ENCODE results near the gene EPHA3.

The EPHA3 gene

DNA sequence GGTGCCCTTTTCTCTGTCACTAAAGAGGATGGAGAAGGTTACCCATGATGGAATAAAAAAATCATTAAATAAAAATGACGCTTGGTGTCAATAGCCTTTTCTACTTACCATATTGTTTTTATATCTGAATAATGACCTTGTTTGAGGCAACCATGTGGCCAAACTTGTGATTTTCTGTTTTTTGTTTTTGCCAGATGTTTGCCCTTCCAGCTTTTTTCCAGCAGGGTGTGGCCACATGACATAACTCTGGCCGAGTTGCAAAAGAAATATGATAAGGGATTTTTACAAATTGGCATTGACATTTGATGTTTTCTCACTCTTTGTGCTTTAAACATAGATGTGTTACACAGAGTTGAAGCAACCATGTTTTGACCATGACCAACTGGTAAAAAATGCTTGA lies 39.7 kb upstream of the EPHA3 start:
- ATAC-seq = no peak
- TF ChIP-seq ISL1 (CRISPR knock-in tag; IDR thresholded peaks at IDR 0.05) = no peak
- TF ChIP-seq CSRNP3 (CRISPR knock-in tag; IDR thresholded peaks at IDR 0.05) = no peak
- TF ChIP-seq, protein P1, sequence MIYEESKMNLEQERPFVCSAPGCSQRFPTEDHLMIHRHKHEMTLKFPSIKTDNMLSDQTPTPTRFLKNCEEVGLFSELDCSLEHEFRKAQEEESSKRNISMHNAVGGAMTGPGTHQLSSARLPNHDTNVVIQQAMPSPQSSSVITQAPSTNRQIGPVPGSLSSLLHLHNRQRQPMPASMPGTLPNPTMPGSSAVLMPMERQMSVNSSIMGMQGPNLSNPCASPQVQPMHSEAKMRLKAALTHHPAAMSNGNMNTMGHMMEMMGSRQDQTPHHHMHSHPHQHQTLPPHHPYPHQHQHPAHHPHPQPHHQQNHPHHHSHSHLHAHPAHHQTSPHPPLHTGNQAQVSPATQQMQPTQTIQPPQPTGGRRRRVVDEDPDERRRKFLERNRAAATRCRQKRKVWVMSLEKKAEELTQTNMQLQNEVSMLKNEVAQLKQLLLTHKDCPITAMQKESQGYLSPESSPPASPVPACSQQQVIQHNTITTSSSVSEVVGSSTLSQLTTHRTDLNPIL (CRISPR knock-in tag; IDR thresholded peaks at IDR 0.05; ENCODE audit: low read depth) = no peak
- no peak for TF ChIP-seq ZFP3 (CRISPR knock-in tag; IDR thresholded peaks at IDR 0.05)
- no peak for TF ChIP-seq ZC3H10 (CRISPR knock-in tag; IDR thresholded peaks at IDR 0.05)
- no peak for TF ChIP-seq OSR1 (CRISPR knock-in tag; IDR thresholded peaks at IDR 0.05)
- no peak for TF ChIP-seq ESRRG (CRISPR knock-in tag; IDR thresholded peaks at IDR 0.05)
- TF ChIP-seq, protein P2, sequence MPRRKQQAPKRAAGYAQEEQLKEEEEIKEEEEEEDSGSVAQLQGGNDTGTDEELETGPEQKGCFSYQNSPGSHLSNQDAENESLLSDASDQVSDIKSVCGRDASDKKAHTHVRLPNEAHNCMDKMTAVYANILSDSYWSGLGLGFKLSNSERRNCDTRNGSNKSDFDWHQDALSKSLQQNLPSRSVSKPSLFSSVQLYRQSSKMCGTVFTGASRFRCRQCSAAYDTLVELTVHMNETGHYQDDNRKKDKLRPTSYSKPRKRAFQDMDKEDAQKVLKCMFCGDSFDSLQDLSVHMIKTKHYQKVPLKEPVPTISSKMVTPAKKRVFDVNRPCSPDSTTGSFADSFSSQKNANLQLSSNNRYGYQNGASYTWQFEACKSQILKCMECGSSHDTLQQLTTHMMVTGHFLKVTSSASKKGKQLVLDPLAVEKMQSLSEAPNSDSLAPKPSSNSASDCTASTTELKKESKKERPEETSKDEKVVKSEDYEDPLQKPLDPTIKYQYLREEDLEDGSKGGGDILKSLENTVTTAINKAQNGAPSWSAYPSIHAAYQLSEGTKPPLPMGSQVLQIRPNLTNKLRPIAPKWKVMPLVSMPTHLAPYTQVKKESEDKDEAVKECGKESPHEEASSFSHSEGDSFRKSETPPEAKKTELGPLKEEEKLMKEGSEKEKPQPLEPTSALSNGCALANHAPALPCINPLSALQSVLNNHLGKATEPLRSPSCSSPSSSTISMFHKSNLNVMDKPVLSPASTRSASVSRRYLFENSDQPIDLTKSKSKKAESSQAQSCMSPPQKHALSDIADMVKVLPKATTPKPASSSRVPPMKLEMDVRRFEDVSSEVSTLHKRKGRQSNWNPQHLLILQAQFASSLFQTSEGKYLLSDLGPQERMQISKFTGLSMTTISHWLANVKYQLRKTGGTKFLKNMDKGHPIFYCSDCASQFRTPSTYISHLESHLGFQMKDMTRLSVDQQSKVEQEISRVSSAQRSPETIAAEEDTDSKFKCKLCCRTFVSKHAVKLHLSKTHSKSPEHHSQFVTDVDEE (CRISPR knock-in tag; IDR thresholded peaks at IDR 0.05) = no peak
- no peak for TF ChIP-seq GLIS3 (CRISPR knock-in tag; IDR thresholded peaks at IDR 0.05)
- no peak for TF ChIP-seq ZNF8 (CRISPR knock-in tag; IDR thresholded peaks at IDR 0.05)
- TF ChIP-seq BACH2 (CRISPR knock-in tag; IDR thresholded peaks at IDR 0.05; ENCODE audit: borderline replicate concordance) = no peak
- no peak for TF ChIP-seq PPARA (CRISPR knock-in tag; IDR thresholded peaks at IDR 0.05; ENCODE audit: borderline replicate concordance)
- TF ChIP-seq POU6F1 (CRISPR knock-in tag; IDR thresholded peaks at IDR 0.05; ENCODE audit: borderline replicate concordance, low read depth) = no peak
- TF ChIP-seq ZFP30 (CRISPR knock-in tag; IDR thresholded peaks at IDR 0.05) = no peak
- no peak for TF ChIP-seq TOX (CRISPR knock-in tag; IDR thresholded peaks at IDR 0.05; ENCODE audit: borderline replicate concordance)
- no peak for TF ChIP-seq TCF4 (CRISPR knock-in tag; IDR thresholded peaks at IDR 0.05; ENCODE audit: borderline replicate concordance)

DNA sequence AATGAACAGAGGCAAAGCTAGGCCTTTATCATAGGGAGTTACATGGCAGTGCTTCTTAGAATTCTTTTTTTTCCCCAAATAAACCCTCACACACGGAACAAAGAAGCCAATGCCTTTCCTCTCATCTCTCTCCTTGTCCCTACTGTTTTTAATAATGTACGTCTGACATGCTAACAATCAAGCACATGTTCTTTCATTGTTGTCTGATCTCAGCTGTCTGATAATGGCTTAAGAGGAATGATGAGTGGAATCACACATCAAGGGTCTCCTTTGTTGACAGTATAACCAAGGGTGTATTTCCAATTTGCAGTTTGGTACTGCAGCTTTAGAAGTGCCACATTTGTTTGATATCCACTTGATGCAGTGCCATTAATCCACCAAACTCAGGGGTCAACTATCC lies 34.8 kb upstream of the EPHA3 start:
- TF ChIP-seq OSR1 (CRISPR knock-in tag; IDR thresholded peaks at IDR 0.05) (no peak), GLIS3 (CRISPR knock-in tag; IDR thresholded peaks at IDR 0.05) (no peak), ARNTL (CRISPR knock-in tag; IDR thresholded peaks at IDR 0.05; ENCODE audit: borderline replicate concordance, low read depth) (no peak), BACH2 (CRISPR knock-in tag; IDR thresholded peaks at IDR 0.05; ENCODE audit: borderline replicate concordance) (no peak)
- ATAC-seq = no peak

DNA sequence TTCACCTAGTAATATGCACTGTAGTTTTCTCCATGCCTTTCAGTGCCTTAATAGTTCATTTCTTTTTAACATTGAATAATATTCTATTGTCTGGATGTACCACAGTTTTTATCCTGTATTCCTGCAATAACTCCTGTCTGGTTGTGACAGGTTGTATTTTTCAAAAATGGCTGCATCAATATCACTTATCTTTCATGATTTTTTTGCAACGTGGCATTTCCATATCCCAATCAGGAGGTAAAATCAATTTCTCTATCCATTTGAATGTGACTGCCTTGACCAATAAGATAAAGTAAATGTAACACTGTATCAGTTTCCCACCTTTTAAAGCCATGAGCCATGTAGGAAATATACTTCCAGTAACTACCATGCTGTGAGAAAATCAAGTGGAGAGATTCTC lies 27.5 kb upstream of the EPHA3 start:
- no peak for ATAC-seq

More for the DNA sequence above, 27.5 kb upstream of the EPHA3 start:
- no peak for TF ChIP-seq RARB (CRISPR knock-in tag; IDR thresholded peaks at IDR 0.05)
- no peak for TF ChIP-seq ZFP3 (CRISPR knock-in tag; IDR thresholded peaks at IDR 0.05)
- TF ChIP-seq SNAI2 (CRISPR knock-in tag; IDR thresholded peaks at IDR 0.05) = no peak
- TF ChIP-seq, protein P3, sequence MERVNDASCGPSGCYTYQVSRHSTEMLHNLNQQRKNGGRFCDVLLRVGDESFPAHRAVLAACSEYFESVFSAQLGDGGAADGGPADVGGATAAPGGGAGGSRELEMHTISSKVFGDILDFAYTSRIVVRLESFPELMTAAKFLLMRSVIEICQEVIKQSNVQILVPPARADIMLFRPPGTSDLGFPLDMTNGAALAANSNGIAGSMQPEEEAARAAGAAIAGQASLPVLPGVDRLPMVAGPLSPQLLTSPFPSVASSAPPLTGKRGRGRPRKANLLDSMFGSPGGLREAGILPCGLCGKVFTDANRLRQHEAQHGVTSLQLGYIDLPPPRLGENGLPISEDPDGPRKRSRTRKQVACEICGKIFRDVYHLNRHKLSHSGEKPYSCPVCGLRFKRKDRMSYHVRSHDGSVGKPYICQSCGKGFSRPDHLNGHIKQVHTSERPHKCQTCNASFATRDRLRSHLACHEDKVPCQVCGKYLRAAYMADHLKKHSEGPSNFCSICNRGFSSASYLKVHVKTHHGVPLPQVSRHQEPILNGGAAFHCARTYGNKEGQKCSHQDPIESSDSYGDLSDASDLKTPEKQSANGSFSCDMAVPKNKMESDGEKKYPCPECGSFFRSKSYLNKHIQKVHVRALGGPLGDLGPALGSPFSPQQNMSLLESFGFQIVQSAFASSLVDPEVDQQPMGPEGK (CRISPR knock-in tag; IDR thresholded peaks at IDR 0.05; ENCODE audit: borderline replicate concordance) = no peak
- no peak for TF ChIP-seq TCF4 (CRISPR knock-in tag; IDR thresholded peaks at IDR 0.05; ENCODE audit: borderline replicate concordance)
- no peak for TF ChIP-seq ZNF70 (CRISPR knock-in tag; IDR thresholded peaks at IDR 0.05)
- TF ChIP-seq ZC3H10 (CRISPR knock-in tag; IDR thresholded peaks at IDR 0.05) = no peak
- no peak for TF ChIP-seq ZNF565 (CRISPR knock-in tag; conservative IDR thresholded peaks at IDR 0.05; ENCODE audit: low read depth)
- no peak for TF ChIP-seq CSDC2 (CRISPR knock-in tag; IDR thresholded peaks at IDR 0.05)
- no peak for TF ChIP-seq BACH2 (CRISPR knock-in tag; IDR thresholded peaks at IDR 0.05; ENCODE audit: borderline replicate concordance)
- no peak for TF ChIP-seq GLIS3 (CRISPR knock-in tag; IDR thresholded peaks at IDR 0.05)
- TF ChIP-seq ZNF8 (CRISPR knock-in tag; IDR thresholded peaks at IDR 0.05) = no peak
- TF ChIP-seq ESRRG (CRISPR knock-in tag; IDR thresholded peaks at IDR 0.05) = no peak
- TF ChIP-seq POU6F1 (CRISPR knock-in tag; IDR thresholded peaks at IDR 0.05; ENCODE audit: borderline replicate concordance, low read depth) = no peak
- TF ChIP-seq TOX (CRISPR knock-in tag; IDR thresholded peaks at IDR 0.05; ENCODE audit: borderline replicate concordance) = no peak
- TF ChIP-seq, protein P1 (CRISPR knock-in tag; IDR thresholded peaks at IDR 0.05; ENCODE audit: low read depth) = no peak
- no peak for TF ChIP-seq ISL1 (CRISPR knock-in tag; IDR thresholded peaks at IDR 0.05)
- TF ChIP-seq ARNTL (CRISPR knock-in tag; IDR thresholded peaks at IDR 0.05; ENCODE audit: borderline replicate concordance, low read depth) = no peak
- TF ChIP-seq CSRNP3 (CRISPR knock-in tag; IDR thresholded peaks at IDR 0.05) = no peak
- no peak for TF ChIP-seq OSR1 (CRISPR knock-in tag; IDR thresholded peaks at IDR 0.05)
